IPS-NIHi7 (cell line): ENCODE measurements around the gene KCTD16.
A peak's percentile ranks its signal among the peaks of the same experiment; 100 is the strongest.

Experiments
- DNase-seq: peaks from one replicate; pipeline ENCODE4 v3.0.0; 2012; ENCODE audit warnings: mixed read lengths; ENCODE audit errors: extremely low spot score

The KCTD16 gene

DNA sequence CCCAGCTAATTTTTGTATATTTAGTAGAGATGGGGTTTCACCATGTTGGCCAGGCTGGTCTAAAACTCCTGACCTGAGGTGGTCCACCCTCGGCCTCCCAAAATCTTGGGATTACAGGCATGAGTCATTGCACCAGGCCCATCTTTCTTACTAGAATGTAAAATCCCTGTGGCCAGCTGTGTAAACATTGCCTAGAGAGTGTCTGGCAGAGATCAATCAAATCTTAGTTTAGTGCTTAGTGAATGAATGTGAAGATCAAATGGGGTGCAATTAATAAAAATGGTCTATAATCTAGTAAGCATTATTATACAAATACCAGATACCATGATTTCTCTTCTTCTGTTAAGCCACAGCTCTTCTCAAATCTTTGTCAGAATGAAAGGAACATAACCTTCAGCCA, 289.9 kb downstream of the KCTD16 start:
- DNase-seq: no peak

DNA sequence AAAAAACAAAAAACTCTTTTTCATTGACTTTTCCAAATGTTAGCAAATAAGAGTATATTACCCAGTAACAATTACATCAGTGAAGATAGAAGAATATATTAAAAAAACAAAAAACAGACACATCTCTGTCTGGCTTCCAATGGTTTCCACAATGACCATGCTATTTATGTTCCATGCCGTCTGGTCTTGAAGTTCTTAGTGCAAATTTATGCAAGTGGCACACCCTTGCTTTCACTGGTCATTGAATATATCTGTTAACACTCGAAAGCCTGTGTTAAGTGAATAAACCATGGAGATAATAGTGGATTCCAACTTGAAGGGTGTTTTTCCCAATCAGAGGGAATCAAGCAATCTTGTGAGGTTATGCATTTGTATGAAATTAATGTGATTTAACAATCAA, 291.9 kb downstream of the KCTD16 start:
- no peak for DNase-seq

DNA sequence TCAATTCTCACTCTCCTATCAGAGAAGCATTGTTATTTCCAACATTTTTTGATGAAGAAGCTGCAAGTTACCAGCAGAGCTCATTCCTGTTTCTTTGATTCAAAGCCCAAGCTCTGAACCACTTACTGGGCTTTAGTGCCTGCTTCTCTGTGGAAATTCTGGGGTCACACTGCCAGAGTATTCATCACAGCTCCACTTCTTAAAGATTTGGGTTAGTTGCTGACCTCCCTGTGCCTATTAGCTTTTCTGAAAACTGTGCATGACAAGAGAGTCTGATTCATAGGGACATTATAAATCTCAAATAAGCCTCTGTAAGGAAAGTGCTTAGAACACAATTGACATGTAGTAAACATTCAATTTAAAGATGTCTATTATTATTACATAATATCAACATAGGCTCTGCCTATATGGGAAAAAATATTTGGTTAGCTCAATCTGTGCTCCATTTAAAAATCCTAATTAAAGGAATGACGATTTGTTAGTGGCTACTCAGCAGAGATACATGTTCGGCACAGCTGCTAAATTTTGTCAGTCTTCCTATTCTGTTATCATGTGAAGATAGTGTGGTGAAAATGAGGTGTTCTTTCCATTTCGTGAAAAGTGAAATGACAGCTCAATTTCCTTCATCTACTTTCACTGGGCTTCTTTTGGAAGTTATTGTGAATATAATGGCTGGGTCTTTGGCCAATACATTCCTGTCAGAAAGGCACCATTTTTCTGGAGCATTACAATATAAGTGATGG, 293.0 kb downstream of the KCTD16 start:
- DNase-seq: no peak

DNA sequence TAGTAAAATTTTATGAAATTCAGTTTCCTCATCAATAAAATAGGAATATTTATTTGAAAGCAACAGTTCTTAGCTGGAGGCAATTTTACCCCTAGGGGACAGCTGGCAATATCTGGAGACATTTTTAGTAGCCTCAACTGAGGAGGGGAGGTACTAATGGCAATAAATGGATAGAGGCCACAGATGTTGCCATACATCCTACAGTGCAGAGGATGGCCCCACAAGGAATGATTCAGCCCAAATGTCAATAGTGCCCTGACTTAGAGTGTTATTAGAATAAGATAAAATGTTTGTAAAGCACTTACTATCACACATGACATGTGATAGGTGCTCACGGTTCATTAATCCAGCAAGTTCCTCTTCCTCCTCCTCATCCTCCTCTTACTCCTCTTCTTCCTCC, 293.6 kb downstream of the KCTD16 start:
- DNase-seq: no peak

GRCh38 chr5:144465441-144465840, 294.8 kb downstream of the KCTD16 start:
- DNase-seq: no peak

DNA sequence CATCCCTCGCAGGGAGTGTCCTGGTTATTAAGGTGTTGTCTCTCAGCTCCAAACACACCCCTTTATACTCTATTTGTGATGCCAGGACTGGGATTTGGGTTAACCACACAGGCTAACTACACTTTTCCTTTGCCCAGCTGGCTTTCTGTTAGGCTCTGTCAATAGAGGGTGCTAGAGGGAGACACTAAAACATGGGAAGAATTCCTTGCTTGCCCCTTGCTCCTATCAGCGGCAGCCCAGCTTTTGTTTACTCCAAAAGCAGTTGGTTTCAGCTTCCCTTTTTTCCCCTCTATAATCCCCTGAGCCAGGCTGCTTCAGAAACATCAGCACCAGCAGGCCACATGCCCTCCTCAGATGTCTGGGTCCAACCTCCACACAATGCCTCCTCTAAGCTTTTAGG, 297.1 kb downstream of the KCTD16 start:
- DNase-seq: peak; percentile 82

DNA sequence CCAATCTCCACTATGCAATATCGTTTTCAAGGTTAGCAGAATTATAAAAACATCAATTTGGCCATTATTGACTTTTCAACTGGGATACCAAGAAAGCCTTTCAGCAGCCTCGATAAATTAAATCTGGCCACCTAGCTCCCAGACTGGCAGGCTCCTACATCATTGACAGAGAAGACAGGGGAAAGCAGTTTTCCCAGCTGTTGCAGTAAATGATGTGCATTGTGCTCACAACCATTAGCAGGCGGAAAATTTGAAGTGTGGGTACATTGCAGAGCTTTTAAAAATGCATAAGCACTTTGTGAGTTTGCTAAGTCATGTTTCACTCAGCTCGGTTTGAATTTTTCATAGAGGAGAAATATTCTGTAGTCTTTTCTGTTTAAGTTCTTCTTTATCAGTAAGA, 297.9 kb downstream of the KCTD16 start:
- no peak for DNase-seq

GRCh38 chr5:144469106-144469505, 298.4 kb downstream of the KCTD16 start:
- no peak for DNase-seq

- no peak for DNase-seq
Measured at GRCh38 chr5:144472221-144472620, 301.5 kb downstream of the KCTD16 start.

- DNase-seq: no peak
Measured at GRCh38 chr5:144473650-144474049, 303.0 kb downstream of the KCTD16 start.

DNA sequence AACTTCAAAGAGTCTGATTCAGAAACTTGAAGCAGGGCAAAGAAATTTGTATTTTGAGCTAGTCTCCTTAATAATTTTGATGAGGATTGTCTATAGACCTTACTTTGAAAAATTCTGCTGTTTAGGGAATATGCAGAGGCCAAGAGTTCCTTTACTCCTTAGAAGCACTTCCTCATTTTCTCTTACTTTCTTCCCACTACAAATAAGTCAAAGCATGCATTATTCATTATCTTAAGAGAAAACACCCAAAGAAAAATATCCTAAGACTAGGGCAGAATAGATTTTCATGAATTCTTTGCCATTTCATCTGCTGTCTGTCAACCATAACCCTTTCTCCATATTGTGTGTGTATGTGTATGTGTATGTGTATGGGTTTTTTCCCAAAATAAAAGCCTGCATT, 307.9 kb downstream of the KCTD16 start:
- DNase-seq: no peak

DNA sequence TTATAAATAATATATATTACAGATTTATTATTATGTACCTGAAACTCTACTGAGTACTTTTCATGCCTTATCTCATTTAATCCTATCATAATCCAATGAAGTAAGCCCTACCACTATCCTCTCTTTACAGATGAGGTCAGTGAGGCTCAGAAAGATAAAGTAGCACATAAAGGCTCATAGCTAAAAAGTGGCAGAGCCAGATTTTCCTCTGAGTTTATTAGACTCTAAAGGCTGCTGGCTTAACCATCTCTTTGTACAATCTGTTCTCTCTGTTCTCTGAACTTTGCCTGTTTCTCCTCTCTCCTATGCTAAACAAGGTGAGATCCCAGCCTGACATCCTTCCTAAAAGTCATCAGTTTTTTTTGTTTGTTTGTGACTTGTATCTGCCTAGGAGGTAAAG, 311.2 kb downstream of the KCTD16 start:
- no peak for DNase-seq

GRCh38 chr5:144484124-144484897, 313.6 kb downstream of the KCTD16 start:
- no peak for DNase-seq

DNA sequence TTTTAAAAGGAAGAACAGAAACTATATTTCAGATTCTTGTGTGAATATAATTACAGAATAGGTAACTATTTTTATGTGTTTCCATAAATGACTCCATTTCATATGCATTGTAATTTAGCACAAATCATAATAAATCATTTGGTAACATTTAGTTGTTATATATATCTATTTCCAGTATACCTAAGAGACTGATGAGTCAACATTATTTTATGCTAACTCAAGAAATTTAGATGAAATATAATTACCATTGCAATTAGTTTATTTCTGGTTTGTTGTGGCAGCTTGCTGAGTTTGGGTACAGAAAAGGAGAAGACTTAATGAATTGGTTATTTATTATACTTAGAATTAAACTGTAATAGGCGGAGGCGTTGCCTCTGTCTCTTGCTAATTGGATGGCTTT, 314.9 kb downstream of the KCTD16 start:
- no peak for DNase-seq

- peak; percentile 50 for DNase-seq
Measured at GRCh38 chr5:144487207-144487606, 316.5 kb downstream of the KCTD16 start.

- DNase-seq: peak; percentile 34
Measured at GRCh38 chr5:144487761-144488160, 317.1 kb downstream of the KCTD16 start.

DNA sequence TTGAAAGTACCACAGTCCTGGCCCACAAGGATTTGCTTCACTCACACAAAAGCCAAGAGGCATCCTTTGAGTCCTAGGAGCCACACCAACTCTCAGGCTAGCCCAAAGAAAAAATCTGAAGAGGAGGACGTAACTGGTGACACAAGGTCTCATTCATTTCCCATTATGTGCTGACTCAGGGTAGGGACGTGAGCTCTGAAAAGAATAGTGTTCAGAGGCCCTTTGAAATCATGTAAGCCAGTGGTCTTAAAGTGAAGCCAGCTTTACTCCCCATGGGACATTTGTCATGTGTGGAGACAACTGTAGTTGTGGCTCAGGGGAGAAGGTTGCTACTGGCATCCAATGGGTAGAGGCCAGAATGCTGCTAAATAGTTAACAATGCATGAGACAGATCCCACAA, 332.4 kb downstream of the KCTD16 start:
- no peak for DNase-seq

- peak; percentile 19 for DNase-seq
Measured at GRCh38 chr5:144504929-144505577, 334.4 kb downstream of the KCTD16 start.

GRCh38 chr5:144510845-144511579, 340.3 kb downstream of the KCTD16 start:
- DNase-seq: no peak

DNA sequence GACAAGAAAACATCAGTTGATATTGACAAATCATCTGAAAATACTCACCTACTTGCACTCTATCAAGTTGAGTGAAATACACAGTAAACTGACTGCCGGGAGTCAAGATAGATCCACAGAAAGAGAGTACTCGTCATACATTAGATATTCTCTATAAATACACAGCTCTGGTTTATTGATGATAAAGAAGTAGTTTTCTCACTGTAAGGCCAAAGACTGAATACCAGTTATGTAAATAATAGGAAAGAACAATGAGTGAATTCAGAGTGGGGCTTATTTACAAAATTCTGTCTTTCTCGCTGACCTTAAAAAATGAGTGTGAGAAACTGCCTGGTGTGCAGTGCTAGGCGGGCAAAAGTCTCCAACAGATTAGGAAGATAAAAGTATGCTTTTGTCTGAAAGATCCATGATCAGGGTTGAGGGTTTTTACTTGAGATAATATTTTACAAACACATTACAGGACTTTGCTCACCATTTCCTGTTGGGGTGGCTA, 341.0 kb downstream of the KCTD16 start:
- no peak for DNase-seq

DNA sequence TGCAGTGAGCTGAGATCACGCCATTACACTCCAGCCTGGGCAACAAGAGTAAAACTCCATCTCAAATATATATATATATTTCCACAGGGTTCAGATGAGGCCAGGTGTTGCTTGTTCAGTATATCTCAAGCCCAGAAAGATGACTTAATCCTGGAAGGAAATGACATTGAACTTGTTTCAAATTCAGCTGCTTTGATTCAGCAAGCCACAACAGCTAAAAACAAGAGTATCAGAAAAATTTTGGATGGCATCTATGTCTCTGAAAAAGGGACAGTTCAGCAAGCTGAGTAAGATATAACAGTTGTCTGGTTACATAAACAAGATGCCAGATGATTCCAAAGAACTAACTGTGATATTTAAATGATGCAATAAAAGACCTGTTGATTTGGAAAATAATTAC, 352.0 kb downstream of the KCTD16 start:
- DNase-seq: no peak

GRCh38 chr5:144525000-144525399, 354.3 kb downstream of the KCTD16 start:
- DNase-seq: no peak
